Stimulated activated naive CD8-positive, alpha-beta T cell treated with anti-CD3 and anti-CD28 coated beads, Interleukin-15, Interleukin-2, amounts not matched to agents 100 ng/mL and 50 ng/mL, for 24 hours (primary cell): ENCODE measurements around the gene A2ML1.
"Not testable (repeated sequence)": the region's sequence is repeated elsewhere in the genome, so short reads cannot be mapped to it uniquely, and the experiment has no call there.

Source experiments
- H3K27ac Mint-ChIP-seq: one replicate; pipeline ENCODE4 v1.8.0; 2021; ENCODE audit warnings: mild to moderate bottlenecking, mixed read lengths
- H3K27me3 Mint-ChIP-seq: one replicate; pipeline ENCODE4 v1.8.0; 2021; ENCODE audit warnings: mixed read lengths
- H3K36me3 Mint-ChIP-seq: one replicate; pipeline ENCODE4 v1.8.0; 2021; ENCODE audit warnings: low read depth, mixed read lengths
- H3K4me1 Mint-ChIP-seq: one replicate; pipeline ENCODE4 v1.8.0; 2021; ENCODE audit warnings: low read depth, mixed read lengths
- H3K4me3 Mint-ChIP-seq: one replicate; pipeline ENCODE4 v1.8.0; 2021; ENCODE audit warnings: mild to moderate bottlenecking, mixed read lengths
- H3K9me3 Mint-ChIP-seq: one replicate; pipeline ENCODE4 v1.8.0; 2021; ENCODE audit warnings: mixed read lengths

The A2ML1 gene

GRCh38 chr12:8829125-8829518, 6.7 kb downstream of the A2ML1 start:
- Mint-ChIP-seq H3K27ac (no peak overlapping the region), H3K4me1 (peaks cover 8% of the 10 kb centered on the region), H3K4me3 (no peak overlapping the region), H3K36me3 (no peaks in the 10 kb centered on the region), H3K27me3 (peaks cover 18% of the 10 kb centered on the region), H3K9me3 (no peaks in the 10 kb centered on the region)

DNA sequence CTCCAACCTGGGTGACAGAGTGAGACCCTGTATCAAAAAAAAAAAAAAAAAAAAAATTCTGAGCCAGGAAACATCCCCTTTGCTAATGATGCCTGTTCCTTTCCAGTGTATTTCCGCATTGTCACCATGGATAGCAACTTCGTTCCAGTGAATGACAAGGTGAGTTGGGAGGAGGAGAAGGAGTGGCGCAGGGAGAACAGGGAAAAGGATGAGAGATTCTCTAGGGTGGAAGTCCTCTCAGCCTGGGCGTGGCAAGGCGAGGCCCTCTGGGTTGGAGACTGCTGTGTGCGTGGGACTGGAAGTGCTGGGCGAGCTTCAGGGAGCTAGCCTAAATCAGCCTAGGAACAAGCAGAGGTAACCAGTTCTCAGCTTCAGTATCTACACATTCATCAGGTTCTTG, 7.2 kb downstream of the A2ML1 start:
- Mint-ChIP-seq H3K27me3 (peaks cover 18% of the 10 kb centered on the region), H3K4me1 (peaks cover 8% of the 10 kb centered on the region), H3K27ac (no peak overlapping the region), H3K9me3 (no peaks in the 10 kb centered on the region), H3K36me3 (no peaks in the 10 kb centered on the region), H3K4me3 (no peak overlapping the region)

- Mint-ChIP-seq H3K4me1 (peaks cover 8% of the 10 kb centered on the region), H3K27ac (no peak overlapping the region), H3K36me3 (no peaks in the 10 kb centered on the region), H3K9me3 (no peaks in the 10 kb centered on the region), H3K27me3 (peaks cover 10% of the 10 kb centered on the region), H3K4me3 (no peak overlapping the region)
Measured at GRCh38 chr12:8831116-8831515, 8.7 kb downstream of the A2ML1 start.

GRCh38 chr12:8832500-8832899, 10.1 kb downstream of the A2ML1 start:
- Mint-ChIP-seq H3K27ac (no peak overlapping the region), H3K9me3 (no peaks in the 10 kb centered on the region), H3K4me1 (peaks cover 2% of the 10 kb centered on the region), H3K36me3 (no peaks in the 10 kb centered on the region), H3K4me3 (no peak overlapping the region), H3K27me3 (peaks cover 12% of the 10 kb centered on the region)

- Mint-ChIP-seq H3K27me3 (peaks cover 8% of the 10 kb centered on the region), H3K4me1 (no peaks in the 10 kb centered on the region), H3K27ac (no peak overlapping the region), H3K9me3 (no peaks in the 10 kb centered on the region), H3K4me3 (no peak overlapping the region), H3K36me3 (no peaks in the 10 kb centered on the region)
Measured at GRCh38 chr12:8834230-8834629, 11.8 kb downstream of the A2ML1 start.

DNA sequence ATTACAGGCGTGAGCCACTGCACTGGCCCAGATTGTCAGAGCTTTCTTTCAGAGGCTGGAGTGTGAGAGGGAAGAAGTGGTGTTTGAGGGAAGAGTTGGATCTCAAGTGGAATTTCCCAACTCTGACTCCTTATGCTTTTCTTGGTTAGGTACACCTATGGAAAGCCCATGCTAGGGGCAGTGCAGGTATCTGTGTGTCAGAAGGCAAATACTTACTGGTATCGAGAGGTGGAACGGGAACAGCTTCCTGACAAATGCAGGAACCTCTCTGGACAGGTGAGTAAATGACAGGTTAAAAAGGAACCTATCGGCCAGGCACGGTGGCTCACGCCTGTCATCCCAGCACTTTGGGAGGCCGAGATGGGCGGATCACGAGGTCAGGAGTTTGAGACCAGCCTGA, 14.9 kb downstream of the A2ML1 start:
- Mint-ChIP-seq H3K36me3 (no peaks in the 10 kb centered on the region), H3K9me3 (no peaks in the 10 kb centered on the region), H3K4me1 (peaks cover 4% of the 10 kb centered on the region), H3K27me3 (peaks cover 8% of the 10 kb centered on the region), H3K4me3 (no peak overlapping the region), H3K27ac (no peak overlapping the region)

- H3K36me3 Mint-ChIP-seq, result no peaks in the 10 kb centered on the region
- H3K27ac Mint-ChIP-seq, result no peak overlapping the region
- H3K4me3 Mint-ChIP-seq, result no peak overlapping the region
- no peaks in the 10 kb centered on the region for H3K9me3 Mint-ChIP-seq
- peaks cover 13% of the 10 kb centered on the region for H3K27me3 Mint-ChIP-seq
- peaks cover 4% of the 10 kb centered on the region for H3K4me1 Mint-ChIP-seq
Measured at GRCh38 chr12:8840321-8840720, 17.9 kb downstream of the A2ML1 start.

DNA sequence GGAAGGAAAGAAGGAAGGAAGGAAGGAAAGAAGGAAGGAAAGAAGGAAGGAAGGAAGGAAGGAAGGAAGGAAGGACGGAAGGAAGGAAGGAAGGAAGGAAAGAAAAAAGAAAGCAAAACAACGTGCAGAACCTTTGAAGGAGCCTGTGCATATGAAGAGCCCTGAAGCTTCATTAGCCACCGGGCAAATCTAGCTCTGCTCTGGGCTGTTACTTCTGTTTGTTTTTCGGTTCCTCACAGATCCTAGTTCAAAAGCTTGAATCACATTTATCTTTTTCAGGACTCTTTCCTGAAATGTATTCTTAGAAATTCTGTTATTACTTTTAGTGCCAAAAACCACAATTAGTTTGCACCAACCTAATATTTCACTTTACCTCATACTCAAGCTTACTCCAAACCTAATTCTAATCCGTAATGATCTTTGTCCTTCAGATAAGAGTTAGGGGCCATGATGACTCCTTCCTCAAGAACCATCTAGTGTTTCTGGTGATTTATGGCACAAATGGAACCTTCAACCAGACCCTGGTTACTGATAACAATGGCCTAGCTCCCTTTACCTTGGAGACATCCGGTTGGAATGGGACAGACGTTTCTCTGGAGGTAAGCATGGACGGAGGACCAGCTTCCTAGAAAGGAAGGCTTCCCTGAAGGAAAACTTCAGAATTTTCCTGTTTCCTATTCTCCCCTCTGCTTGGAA, 18.7 kb downstream of the A2ML1 start:
- Mint-ChIP-seq H3K9me3 (no peaks in the 10 kb centered on the region), H3K36me3 (no peaks in the 10 kb centered on the region), H3K4me1 (peaks cover 4% of the 10 kb centered on the region), H3K27ac (no peak overlapping the region), H3K4me3 (no peak overlapping the region), H3K27me3 (peaks cover 11% of the 10 kb centered on the region)

GRCh38 chr12:8841778-8842177, 19.4 kb downstream of the A2ML1 start:
- Mint-ChIP-seq H3K4me3 (no peak overlapping the region), H3K36me3 (no peaks in the 10 kb centered on the region), H3K27me3 (peaks cover 6% of the 10 kb centered on the region), H3K27ac (no peak overlapping the region), H3K9me3 (no peaks in the 10 kb centered on the region), H3K4me1 (peaks cover 4% of the 10 kb centered on the region)

- H3K27ac Mint-ChIP-seq, result no peak overlapping the region
- H3K4me1 Mint-ChIP-seq, result peaks cover 4% of the 10 kb centered on the region
- H3K4me3 Mint-ChIP-seq, result no peak overlapping the region
- peaks cover 5% of the 10 kb centered on the region for H3K27me3 Mint-ChIP-seq
- H3K9me3 Mint-ChIP-seq, result no peaks in the 10 kb centered on the region
- no peaks in the 10 kb centered on the region for H3K36me3 Mint-ChIP-seq
Measured at GRCh38 chr12:8844665-8845064, 22.2 kb downstream of the A2ML1 start.

DNA sequence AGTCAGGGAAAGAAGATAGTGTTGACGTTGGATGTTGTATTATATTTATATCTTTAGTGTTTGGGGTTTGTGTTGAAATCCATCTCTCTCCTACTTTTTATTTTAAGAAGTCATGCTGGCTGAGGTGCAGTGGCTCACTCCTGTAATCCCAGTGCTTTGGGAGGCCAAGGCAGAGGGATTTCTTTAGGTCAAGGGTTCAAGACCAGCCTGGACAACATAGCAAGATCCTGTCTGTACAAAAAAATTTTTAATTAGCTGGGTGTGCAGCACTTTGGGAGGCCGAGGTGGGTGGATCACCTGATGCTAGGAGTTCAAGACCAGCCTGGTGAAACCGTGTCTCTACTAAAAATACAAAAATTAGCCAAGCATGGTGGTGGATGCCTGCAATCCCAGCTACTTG, 23.9 kb downstream of the A2ML1 start:
- Mint-ChIP-seq H3K36me3 (no peaks in the 10 kb centered on the region), H3K4me3 (no peak overlapping the region), H3K27ac (no peak overlapping the region), H3K4me1 (no peaks in the 10 kb centered on the region), H3K9me3 (no peaks in the 10 kb centered on the region), H3K27me3 (peaks cover 5% of the 10 kb centered on the region)

DNA sequence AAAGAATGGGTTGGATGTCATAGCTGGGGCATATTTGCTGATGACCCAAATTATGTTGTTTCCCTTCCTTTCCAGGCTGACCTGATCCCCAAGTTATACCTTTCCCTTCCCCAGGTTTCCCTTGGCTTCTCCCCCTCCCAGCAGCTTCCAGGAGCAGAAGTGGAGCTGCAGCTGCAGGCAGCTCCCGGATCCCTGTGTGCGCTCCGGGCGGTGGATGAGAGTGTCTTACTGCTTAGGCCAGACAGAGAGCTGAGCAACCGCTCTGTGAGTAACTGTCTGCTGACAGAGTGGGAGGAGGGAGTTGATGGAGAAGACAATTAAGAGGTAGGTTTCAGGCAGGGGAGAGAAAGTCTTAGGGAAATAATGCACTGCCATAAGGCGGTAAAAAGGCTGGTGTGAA, 25.0 kb downstream of the A2ML1 start:
- no peaks in the 10 kb centered on the region for H3K36me3 Mint-ChIP-seq
- no peaks in the 10 kb centered on the region for H3K9me3 Mint-ChIP-seq
- H3K27ac Mint-ChIP-seq, result no peak overlapping the region

GRCh38 chr12:8849876-8850275, 27.5 kb downstream of the A2ML1 start:
- Mint-ChIP-seq H3K27ac (no peak overlapping the region), H3K36me3 (no peaks in the 10 kb centered on the region), H3K27me3 (no peaks in the 10 kb centered on the region), H3K4me3 (no peak overlapping the region), H3K4me1 (no peaks in the 10 kb centered on the region), H3K9me3 (no peaks in the 10 kb centered on the region)

More for the DNA sequence above, 25.0 kb downstream of the A2ML1 start:
- H3K4me3 Mint-ChIP-seq, result no peak overlapping the region
- H3K4me1 Mint-ChIP-seq, result no peaks in the 10 kb centered on the region
- H3K27me3 Mint-ChIP-seq, result peaks cover 5% of the 10 kb centered on the region

DNA sequence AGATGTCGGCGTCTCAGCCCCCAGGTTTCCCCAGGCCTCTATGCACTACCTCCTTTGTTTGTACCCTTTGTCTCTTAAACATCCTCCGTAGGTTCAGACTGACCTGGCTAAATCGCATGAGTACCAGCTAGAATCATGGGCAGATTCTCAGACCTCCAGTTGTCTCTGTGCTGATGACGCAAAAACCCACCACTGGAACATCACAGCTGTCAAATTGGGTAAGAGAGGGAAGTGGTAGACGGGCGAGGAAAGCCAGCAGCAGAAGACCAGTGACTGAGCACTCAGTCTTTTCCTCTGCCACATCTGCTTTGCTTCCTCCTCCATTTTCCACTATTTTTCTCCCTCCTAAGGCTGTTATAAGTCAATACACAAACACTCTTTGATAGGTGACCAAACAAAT, 29.7 kb downstream of the A2ML1 start:
- Mint-ChIP-seq H3K27ac (no peak overlapping the region), H3K27me3 (no peaks in the 10 kb centered on the region), H3K4me3 (no peak overlapping the region), H3K36me3 (no peaks in the 10 kb centered on the region), H3K4me1 (no peaks in the 10 kb centered on the region), H3K9me3 (no peaks in the 10 kb centered on the region)

GRCh38 chr12:8855891-8856290, 33.5 kb downstream of the A2ML1 start:
- Mint-ChIP-seq H3K27me3 (no peaks in the 10 kb centered on the region), H3K9me3 (no peaks in the 10 kb centered on the region), H3K36me3 (no peaks in the 10 kb centered on the region), H3K27ac (no peak overlapping the region), H3K4me1 (no peaks in the 10 kb centered on the region), H3K4me3 (no peak overlapping the region)

DNA sequence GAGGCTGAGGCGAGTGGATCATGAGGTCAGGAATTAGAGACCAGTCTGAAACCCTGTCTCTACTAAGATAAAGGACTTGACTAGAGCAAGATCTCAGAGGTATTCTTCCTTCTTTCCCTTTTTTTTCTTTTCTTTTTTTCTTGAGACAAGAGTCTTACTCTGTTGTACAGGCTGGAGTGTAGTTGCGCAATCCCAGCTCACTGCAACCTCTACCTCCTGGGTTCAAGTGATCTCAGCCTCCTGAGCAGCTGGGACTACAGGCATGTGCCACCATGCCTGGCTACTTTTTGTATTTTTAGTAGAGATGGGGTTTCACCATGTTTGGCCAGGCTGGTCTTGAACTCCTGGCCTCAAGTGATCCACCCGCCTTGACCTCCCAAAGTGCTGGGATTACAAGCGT, 37.0 kb downstream of the A2ML1 start:
- H3K9me3 Mint-ChIP-seq, H3K36me3 Mint-ChIP-seq, H3K27ac Mint-ChIP-seq, H3K27me3 Mint-ChIP-seq, H3K4me3 Mint-ChIP-seq, H3K4me1 Mint-ChIP-seq: not testable (repeated sequence)
